ENCODE results near the gene AUTS2.

AUTS2 gene

DNA sequence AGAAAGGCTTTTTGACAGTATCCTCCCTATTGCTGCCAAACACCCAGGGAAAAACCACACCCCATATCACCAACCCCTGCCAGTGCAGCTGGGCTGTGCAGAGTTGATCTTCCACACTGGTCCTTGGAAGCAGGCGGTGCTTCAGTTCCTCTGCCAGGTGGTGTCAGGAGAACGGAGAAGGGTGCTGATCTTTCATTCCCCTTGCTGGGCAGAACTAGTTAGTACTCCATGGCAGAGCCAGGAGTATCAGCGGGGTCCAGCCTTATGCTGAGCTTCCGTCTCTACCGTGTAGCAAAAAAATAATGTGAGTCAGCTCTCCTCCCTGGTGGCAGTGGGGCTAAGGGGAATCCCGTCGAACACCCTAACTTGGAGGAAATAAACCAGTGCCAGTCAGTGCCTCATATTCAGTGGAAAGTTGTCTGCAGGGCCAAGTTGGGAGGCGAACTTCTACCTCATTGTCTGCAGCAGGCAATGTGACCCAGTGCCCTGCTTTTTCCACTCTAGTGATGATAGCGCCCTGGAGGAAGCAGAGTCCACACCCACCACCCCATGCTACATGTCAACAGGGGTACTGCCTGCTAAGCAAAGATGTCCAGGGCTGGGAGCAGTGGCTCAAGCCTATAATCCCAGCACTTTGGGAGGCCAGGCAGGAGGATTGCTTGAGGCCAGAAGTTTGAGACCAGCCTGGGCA is 175.4 kb downstream of the AUTS2 start:
- POLR2A ChIA-PET, result interaction anchor here (1.0 kb wide), 1 partner anchor 26 kb away, joined by 3 read pairs; no protein-coding TSS in a partner anchor
- CTCF ChIA-PET, result no interaction called here
- no peak for DNase-seq (ENCODE audit: extremely low spot score)

DNA sequence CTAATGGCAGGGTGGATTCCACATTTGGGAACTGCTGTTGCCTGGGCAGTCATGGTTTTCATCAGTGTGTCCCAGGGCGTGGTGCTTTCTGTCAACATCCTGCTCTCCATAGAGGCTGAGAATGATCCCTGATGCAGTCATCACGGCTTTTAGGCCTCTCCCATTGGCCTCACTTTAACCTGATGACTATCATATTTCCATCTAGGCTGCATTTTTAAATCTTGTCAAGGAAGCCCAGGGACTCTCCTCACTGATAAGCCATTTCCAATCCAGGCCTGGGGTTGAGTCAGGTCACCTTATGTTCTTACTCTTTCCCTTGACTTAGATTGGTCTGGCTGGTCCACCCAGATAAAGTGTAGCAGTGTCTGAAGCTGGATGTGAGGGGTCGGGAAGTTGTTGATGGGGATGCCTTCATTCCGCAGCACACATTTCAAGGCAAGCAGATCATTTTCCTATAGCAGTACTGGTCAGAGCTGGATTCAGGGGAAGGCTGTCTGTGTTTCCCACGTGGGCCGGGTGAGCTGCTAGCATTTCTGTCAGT is 177.0 kb downstream of the AUTS2 start:
- ChIA-PET POLR2A (no interaction called here), CTCF (no interaction called here)
- TF ChIP-seq HDGF (IDR thresholded peaks at IDR 0.05; ENCODE audit: borderline replicate concordance) (no peak), LEF1 (IDR thresholded peaks at IDR 0.05; ENCODE audit: borderline replicate concordance) (no peak)
- DNase-seq (ENCODE audit: extremely low spot score), result no peak

More for the DNA sequence above, 175.4 kb downstream of the AUTS2 start:
- TF ChIP-seq CTBP1 (IDR thresholded peaks at IDR 0.05; ENCODE audit: borderline replicate concordance), result no peak
- TF ChIP-seq FOXM1 (IDR thresholded peaks at IDR 0.05; ENCODE audit: borderline replicate concordance), result no peak
- no peak for TF ChIP-seq L3MBTL2 (conservative IDR thresholded peaks at IDR 0.05)
- no peak for TF ChIP-seq LEF1 (IDR thresholded peaks at IDR 0.05; ENCODE audit: borderline replicate concordance)
- no peak for TF ChIP-seq FOXK2 (IDR thresholded peaks at IDR 0.05)
- no peak for TF ChIP-seq FOXA1 (IDR thresholded peaks at IDR 0.05)
- TF ChIP-seq, protein P1, sequence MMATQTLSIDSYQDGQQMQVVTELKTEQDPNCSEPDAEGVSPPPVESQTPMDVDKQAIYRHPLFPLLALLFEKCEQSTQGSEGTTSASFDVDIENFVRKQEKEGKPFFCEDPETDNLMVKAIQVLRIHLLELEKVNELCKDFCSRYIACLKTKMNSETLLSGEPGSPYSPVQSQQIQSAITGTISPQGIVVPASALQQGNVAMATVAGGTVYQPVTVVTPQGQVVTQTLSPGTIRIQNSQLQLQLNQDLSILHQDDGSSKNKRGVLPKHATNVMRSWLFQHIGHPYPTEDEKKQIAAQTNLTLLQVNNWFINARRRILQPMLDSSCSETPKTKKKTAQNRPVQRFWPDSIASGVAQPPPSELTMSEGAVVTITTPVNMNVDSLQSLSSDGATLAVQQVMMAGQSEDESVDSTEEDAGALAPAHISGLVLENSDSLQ (IDR thresholded peaks at IDR 0.05), result no peak
- no peak for TF ChIP-seq SP1 (IDR thresholded peaks at IDR 0.05)
- TF ChIP-seq HDGF (IDR thresholded peaks at IDR 0.05; ENCODE audit: borderline replicate concordance), result no peak
- no peak for TF ChIP-seq NFRKB (IDR thresholded peaks at IDR 0.05)
- TF ChIP-seq ELF4 (IDR thresholded peaks at IDR 0.05), result no peak
- no peak for TF ChIP-seq ARNT (IDR thresholded peaks at IDR 0.05)
- TF ChIP-seq BHLHE40 (IDR thresholded peaks at IDR 0.05; ENCODE audit: borderline replicate concordance), result no peak

DNA sequence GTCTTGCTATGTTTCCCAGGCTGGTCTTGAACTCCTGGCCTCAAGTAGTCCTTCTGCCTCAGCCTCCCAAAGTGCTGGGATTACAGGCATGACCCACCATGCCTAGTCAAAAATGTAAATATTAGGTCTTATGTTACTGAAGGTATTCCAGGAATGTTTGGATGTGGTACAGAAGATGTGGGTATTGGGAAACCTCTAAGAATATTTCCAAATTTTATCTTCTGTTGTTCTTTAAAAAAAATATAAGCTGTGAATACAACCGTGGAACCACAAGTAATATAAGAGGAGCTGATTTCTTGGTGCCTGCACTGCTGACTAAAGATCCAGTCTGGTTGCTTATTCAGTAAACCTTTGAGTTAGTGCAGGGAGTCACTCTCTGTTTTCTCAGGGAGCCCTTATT is 178.3 kb downstream of the AUTS2 start:
- ChIA-PET POLR2A (no interaction called here), CTCF (no interaction called here)
- no peak for DNase-seq (ENCODE audit: extremely low spot score)
- TF ChIP-seq BHLHE40 (IDR thresholded peaks at IDR 0.05; ENCODE audit: borderline replicate concordance) (no peak), TARDBP (IDR thresholded peaks at IDR 0.05) (no peak), SP1 (IDR thresholded peaks at IDR 0.05) (no peak), L3MBTL2 (conservative IDR thresholded peaks at IDR 0.05) (no peak), HDGF (IDR thresholded peaks at IDR 0.05; ENCODE audit: borderline replicate concordance) (no peak), ELF4 (IDR thresholded peaks at IDR 0.05) (no peak), FOXM1 (IDR thresholded peaks at IDR 0.05; ENCODE audit: borderline replicate concordance) (no peak), NFRKB (IDR thresholded peaks at IDR 0.05) (no peak), ARNT (IDR thresholded peaks at IDR 0.05) (no peak), FOXK2 (IDR thresholded peaks at IDR 0.05) (no peak), SUZ12 (IDR thresholded peaks at IDR 0.05) (no peak), CTBP1 (IDR thresholded peaks at IDR 0.05; ENCODE audit: borderline replicate concordance) (no peak), FOXA1 (IDR thresholded peaks at IDR 0.05) (no peak), LEF1 (IDR thresholded peaks at IDR 0.05; ENCODE audit: borderline replicate concordance) (no peak), ZNF384 (IDR thresholded peaks at IDR 0.05) (no peak)
- TF ChIP-seq, protein P1 (IDR thresholded peaks at IDR 0.05), result no peak

DNA sequence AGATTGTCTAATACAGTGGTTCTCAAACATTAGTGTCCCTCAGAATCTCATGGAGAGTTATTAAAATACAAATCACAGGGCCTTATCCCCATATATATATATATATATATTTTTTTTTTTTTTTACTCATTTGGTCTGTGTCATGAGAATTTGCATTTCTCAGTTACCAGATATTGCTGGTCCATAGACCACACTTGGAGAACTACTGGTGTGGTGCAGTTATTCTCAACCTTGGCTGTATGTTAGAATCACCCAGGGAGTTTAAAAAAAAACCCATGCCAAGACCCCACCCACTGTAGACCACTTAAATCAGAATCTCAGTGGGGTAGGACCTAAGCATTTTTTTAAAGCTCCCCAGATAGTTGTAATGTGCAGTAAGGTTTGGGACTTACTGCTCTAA is 179.9 kb downstream of the AUTS2 start:
- ChIA-PET POLR2A (no interaction called here), CTCF (no interaction called here)
- TF ChIP-seq SP1 (IDR thresholded peaks at IDR 0.05) (no peak), LEF1 (IDR thresholded peaks at IDR 0.05; ENCODE audit: borderline replicate concordance) (no peak), L3MBTL2 (conservative IDR thresholded peaks at IDR 0.05) (no peak)
- DNase-seq (ENCODE audit: extremely low spot score), result no peak

DNA sequence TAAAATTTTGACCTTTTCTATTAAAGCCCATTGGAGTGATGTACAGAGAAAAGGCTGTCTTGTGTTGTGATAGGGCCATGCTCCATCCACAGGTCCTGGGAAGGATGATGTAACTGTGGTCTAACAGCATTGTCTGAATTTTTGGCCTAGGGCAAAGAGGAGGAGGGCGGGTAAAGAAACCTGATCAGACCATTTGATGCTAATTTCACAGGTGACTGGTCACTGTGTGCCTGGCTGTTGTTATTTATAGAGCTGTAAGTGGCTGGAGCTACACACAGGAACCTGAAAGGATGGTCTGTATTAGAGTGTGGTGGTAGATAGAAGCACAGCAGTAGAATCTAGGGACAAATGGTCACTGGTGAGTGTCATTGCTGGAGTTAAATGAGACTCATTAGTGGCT is 182.1 kb downstream of the AUTS2 start:
- TF ChIP-seq CTBP1 (IDR thresholded peaks at IDR 0.05; ENCODE audit: borderline replicate concordance) (peak; percentile 62), ARNT (IDR thresholded peaks at IDR 0.05) (no peak)
- TF ChIP-seq, protein P1 (IDR thresholded peaks at IDR 0.05), result peak; percentile 68
- peak; percentile 34 for DNase-seq (ENCODE audit: extremely low spot score)
- CTCF ChIA-PET, result interaction anchor here (1.0 kb wide), 1 partner anchor 152 kb away, joined by 3 read pairs; no protein-coding TSS in a partner anchor
- POLR2A ChIA-PET, result interaction anchor here (1.3 kb wide), 1 partner anchor 180 kb away, joined by 6 read pairs; no protein-coding TSS in a partner anchor

DNA sequence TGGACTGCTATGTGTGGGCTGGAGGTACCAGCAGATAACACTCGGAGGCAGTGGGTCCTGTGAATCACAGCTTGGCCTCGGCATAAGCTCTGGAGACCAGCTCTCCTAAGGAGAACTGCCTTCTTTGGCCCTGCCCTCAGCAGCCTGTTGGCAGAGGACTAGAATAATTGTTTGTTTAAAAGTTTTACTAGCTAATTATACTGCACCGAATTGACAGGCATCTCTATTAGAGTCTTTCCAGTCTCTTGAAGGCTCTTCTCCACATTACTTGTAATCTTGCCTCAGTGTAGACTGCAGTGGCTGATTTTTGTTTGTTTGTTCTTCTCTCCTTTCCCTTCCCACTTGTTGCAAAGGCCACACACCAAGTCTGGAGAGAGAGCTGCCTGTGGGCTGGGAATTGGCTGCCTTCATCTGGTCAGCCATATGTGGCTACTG is 183.2 kb downstream of the AUTS2 start:
- CTCF ChIA-PET, result interaction anchor here (0.7 to 1.0 kb wide), 3 partner anchors 9 to 151 kb away, joined by 3 to 5 read pairs (median 3); no protein-coding TSS in a partner anchor
- TF ChIP-seq L3MBTL2 (conservative IDR thresholded peaks at IDR 0.05), result no peak
- peak; percentile 71; the same call in 1 of the 2 replicates for TF ChIP-seq CTBP1 (IDR thresholded peaks at IDR 0.05; ENCODE audit: borderline replicate concordance)
- TF ChIP-seq LEF1 (IDR thresholded peaks at IDR 0.05; ENCODE audit: borderline replicate concordance), result no peak
- TF ChIP-seq ARNT (IDR thresholded peaks at IDR 0.05), result no peak
- TF ChIP-seq HDGF (IDR thresholded peaks at IDR 0.05; ENCODE audit: borderline replicate concordance), result no peak
- TF ChIP-seq, protein P1 (IDR thresholded peaks at IDR 0.05), result peak; percentile 95
- TF ChIP-seq ZNF384 (IDR thresholded peaks at IDR 0.05), result no peak
- no peak for TF ChIP-seq NFRKB (IDR thresholded peaks at IDR 0.05)
- TF ChIP-seq BHLHE40 (IDR thresholded peaks at IDR 0.05; ENCODE audit: borderline replicate concordance), result no peak
- TF ChIP-seq FOXA1 (IDR thresholded peaks at IDR 0.05), result no peak
- POLR2A ChIA-PET, result interaction anchor here (1.0 to 1.3 kb wide), 3 partner anchors 14 to 181 kb away, joined by 3 to 6 read pairs (median 4); no protein-coding TSS in a partner anchor
- peak; percentile 70 for DNase-seq (ENCODE audit: extremely low spot score)
